Measurements from ENCODE around the gene PKHD1. TPM values are rescaled to one million over a fixed set of nuclear protein-coding genes. Genes with fewer than 3 reads are reported as not detected.

PKHD1 gene
- total RNA-seq, 1 donor from 2014 or later: 0.16 TPM

DNA sequence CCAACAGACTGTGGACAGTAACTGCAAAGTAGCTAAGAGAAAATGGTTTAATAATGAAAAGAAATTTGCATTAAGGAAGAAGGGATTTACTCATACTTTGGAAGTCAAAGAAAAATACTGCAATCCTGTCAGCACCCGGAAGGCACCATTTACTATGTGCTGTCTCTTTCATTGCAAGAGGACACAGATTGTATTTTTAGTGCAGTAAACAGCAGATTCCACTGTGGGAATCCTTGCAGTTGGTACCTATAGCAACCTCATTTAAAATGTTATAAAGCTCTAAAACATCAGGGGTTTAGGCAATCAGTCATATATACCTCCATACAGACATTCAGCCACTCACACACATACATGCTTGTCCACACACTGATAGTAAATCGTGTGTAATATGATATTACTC lies 346.8 kb downstream of the PKHD1 start:
- TF ChIP-seq, protein P1, sequence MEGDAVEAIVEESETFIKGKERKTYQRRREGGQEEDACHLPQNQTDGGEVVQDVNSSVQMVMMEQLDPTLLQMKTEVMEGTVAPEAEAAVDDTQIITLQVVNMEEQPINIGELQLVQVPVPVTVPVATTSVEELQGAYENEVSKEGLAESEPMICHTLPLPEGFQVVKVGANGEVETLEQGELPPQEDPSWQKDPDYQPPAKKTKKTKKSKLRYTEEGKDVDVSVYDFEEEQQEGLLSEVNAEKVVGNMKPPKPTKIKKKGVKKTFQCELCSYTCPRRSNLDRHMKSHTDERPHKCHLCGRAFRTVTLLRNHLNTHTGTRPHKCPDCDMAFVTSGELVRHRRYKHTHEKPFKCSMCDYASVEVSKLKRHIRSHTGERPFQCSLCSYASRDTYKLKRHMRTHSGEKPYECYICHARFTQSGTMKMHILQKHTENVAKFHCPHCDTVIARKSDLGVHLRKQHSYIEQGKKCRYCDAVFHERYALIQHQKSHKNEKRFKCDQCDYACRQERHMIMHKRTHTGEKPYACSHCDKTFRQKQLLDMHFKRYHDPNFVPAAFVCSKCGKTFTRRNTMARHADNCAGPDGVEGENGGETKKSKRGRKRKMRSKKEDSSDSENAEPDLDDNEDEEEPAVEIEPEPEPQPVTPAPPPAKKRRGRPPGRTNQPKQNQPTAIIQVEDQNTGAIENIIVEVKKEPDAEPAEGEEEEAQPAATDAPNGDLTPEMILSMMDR (conservative IDR thresholded peaks at IDR 0.05): no peak
- no peaks in the 10 kb centered on the region for H3K36me3 Mint-ChIP-seq (ENCODE audit: low read depth)
- H3K4me1 Mint-ChIP-seq: peaks cover 24% of the 10 kb centered on the region
- H3K27me3 Mint-ChIP-seq (ENCODE audit: low read depth): no peaks in the 10 kb centered on the region
- H3K27ac Mint-ChIP-seq (ENCODE audit: unreplicated experiment): no peak overlapping the region
- H3K9me3 Mint-ChIP-seq: peaks cover 8% of the 10 kb centered on the region
- no peak overlapping the region for H3K4me3 Mint-ChIP-seq
- DNase-seq (ENCODE audit: low read depth, low spot score): no peak

DNA sequence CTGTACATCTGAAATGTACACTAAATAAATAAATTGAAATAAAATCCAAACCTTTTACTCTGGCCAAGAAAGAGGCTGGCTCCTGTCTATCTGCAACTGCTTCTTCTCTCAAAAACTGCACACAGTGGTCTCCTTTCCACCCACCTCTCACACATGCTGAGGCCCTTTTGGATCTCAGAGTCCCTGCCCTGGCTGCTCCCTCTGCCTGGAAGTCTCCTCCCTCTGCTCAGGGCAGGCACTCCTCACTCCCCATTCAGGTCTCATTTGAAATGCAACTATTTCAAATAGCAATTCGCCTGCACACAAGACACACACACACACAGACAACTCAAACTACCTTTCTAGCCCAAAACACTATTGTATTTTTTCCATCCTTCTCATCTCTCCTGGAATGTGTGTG lies 348.8 kb downstream of the PKHD1 start:
- H3K4me3 Mint-ChIP-seq: no peak overlapping the region
- no peak overlapping the region for H3K27ac Mint-ChIP-seq (ENCODE audit: unreplicated experiment)
- TF ChIP-seq, protein P1 (conservative IDR thresholded peaks at IDR 0.05): no peak
- H3K27me3 Mint-ChIP-seq (ENCODE audit: low read depth): no peaks in the 10 kb centered on the region
- peaks cover 8% of the 10 kb centered on the region for H3K9me3 Mint-ChIP-seq
- H3K4me1 Mint-ChIP-seq: peaks cover 21% of the 10 kb centered on the region
- H3K36me3 Mint-ChIP-seq (ENCODE audit: low read depth): no peaks in the 10 kb centered on the region
- DNase-seq (ENCODE audit: low read depth, low spot score): no peak

DNA sequence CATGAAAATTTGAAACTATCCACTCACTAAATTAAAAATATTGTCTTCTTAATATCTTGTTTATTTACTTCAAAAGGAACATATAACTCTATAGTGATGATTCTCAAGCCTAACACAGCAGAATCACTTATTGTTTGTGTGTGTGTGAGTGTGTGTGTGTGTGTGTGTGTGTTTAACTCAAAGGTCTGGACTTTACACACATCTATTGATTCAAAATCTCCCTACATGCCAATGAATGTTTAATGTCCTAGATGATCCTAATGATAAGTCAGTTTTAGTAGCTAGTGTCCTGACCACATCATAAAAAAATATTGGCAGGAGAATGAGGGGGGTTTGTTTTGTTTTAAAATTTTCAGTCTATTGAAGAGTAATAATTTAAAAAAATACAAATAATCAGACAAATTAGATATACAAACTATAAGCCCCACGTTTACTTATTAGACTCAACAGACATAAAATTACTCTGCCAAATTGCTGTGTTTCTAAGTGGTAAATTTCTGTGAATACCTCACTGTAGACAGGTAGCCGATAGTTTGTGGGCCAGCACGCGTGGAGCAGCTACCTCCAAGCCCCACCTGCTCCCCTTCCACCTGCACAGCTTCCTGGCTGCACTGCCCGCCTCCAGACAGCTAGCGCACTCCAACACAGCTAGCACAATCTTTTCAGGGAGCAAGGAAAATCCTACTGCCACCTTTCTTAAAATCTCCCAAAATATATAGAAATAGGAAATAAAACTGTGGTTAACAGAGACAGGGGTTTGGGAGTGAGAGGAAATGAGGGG lies 349.6 kb downstream of the PKHD1 start:
- Mint-ChIP-seq H3K9me3 (peaks cover 4% of the 10 kb centered on the region), H3K27me3 (ENCODE audit: low read depth) (no peaks in the 10 kb centered on the region), H3K36me3 (ENCODE audit: low read depth) (peaks cover 2% of the 10 kb centered on the region), H3K4me1 (peaks cover 13% of the 10 kb centered on the region), H3K4me3 (no peak overlapping the region), H3K27ac (ENCODE audit: unreplicated experiment) (no peak overlapping the region)
- DNase-seq (ENCODE audit: low read depth, low spot score): no peak
- TF ChIP-seq, protein P1 (conservative IDR thresholded peaks at IDR 0.05): no peak

DNA sequence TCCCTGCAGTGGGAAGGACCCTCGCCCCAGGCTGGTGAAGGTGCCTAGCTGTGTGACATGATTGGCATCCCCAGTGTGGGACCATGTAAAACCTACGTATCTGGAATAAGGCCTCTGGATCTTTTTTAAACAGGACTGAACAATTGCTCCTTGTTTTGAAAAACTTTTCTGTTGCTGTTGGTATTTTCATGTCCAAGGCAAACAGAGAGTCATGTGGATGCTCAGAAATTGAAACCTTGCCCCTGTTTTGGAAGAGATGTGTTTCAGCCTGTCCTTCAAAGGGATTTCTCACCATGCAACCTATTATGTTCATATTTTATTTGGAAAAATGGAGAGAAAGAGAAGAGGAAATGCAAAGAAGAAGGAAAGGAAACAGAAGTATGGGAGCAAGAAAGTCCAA lies 362.3 kb downstream of the PKHD1 start:
- Mint-ChIP-seq H3K27me3 (ENCODE audit: low read depth) (no peaks in the 10 kb centered on the region), H3K4me1 (peaks cover 31% of the 10 kb centered on the region), H3K9me3 (peaks cover 9% of the 10 kb centered on the region), H3K4me3 (no peak overlapping the region), H3K27ac (ENCODE audit: unreplicated experiment) (no peak overlapping the region), H3K36me3 (ENCODE audit: low read depth) (peaks cover 3% of the 10 kb centered on the region)
- DNase-seq (ENCODE audit: low read depth, low spot score): no peak
- TF ChIP-seq, protein P1 (conservative IDR thresholded peaks at IDR 0.05): no peak

DNA sequence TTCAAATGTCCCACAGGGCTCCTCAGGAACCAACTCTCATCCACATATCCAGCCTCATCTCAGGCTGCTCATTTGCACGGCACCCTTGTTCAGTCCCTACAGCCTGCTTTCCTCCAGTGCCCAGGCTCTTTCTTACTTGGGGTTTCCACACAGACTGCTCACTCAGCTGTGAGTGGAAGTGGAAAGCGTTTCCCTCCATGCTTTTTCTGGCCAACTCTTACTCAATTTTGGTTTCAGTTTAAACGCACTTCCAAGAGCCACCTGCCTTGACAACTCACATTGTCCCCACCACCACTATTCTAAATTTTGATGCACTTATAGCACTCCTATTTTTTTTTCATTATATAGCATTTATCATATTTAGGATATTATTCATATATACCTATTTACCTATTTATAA lies 367.1 kb downstream of the PKHD1 start:
- Mint-ChIP-seq H3K27ac (ENCODE audit: unreplicated experiment) (no peak overlapping the region), H3K27me3 (ENCODE audit: low read depth) (no peaks in the 10 kb centered on the region), H3K4me1 (peaks cover 31% of the 10 kb centered on the region), H3K4me3 (no peak overlapping the region), H3K36me3 (ENCODE audit: low read depth) (no peaks in the 10 kb centered on the region), H3K9me3 (peaks cover 9% of the 10 kb centered on the region)
- TF ChIP-seq, protein P1 (conservative IDR thresholded peaks at IDR 0.05): no peak
- no peak for DNase-seq (ENCODE audit: low read depth, low spot score)

Measured in neural crest cell (in vitro differentiated cells).